NCI-H146 (cell line): ENCODE measurements around the gene SMG6.
A peak's percentile ranks its signal among the peaks of the same experiment; 100 is the strongest.
"Not testable (repeated sequence)": the region's sequence is repeated elsewhere in the genome, so short reads cannot be mapped to it uniquely, and the experiment has no call there.

Experiments used
- DNase-seq: peaks from one replicate; lab custom pipeline; 2025; lab: John Stamatoyannopoulos, UW

SMG6 gene

GRCh38 chr17:2144701-2145100 is 158.9 kb downstream of the SMG6 start:
- DNase-seq: no peak

GRCh38 chr17:2143332-2143731 is 160.3 kb downstream of the SMG6 start:
- DNase-seq: no peak

- not testable (repeated sequence) for DNase-seq
Observed at GRCh38 chr17:2142682-2143081, 160.9 kb downstream of the SMG6 start.

- no peak for DNase-seq
Observed at GRCh38 chr17:2140683-2141082, 162.9 kb downstream of the SMG6 start.

GRCh38 chr17:2138761-2139160 is 164.8 kb downstream of the SMG6 start:
- DNase-seq: peak; percentile 63

- DNase-seq: peak; percentile 44
Observed at GRCh38 chr17:2138318-2138717, 165.3 kb downstream of the SMG6 start.

- no peak for DNase-seq
Observed at GRCh38 chr17:2137342-2138098, 166.1 kb downstream of the SMG6 start.

- DNase-seq: no peak
Observed at GRCh38 chr17:2136241-2136640, 167.3 kb downstream of the SMG6 start.

- no peak for DNase-seq
Observed at GRCh38 chr17:2128011-2128410, 175.6 kb downstream of the SMG6 start.

GRCh38 chr17:2125013-2125535 is 178.5 kb downstream of the SMG6 start:
- no peak for DNase-seq

GRCh38 chr17:2124391-2124790 is 179.2 kb downstream of the SMG6 start:
- DNase-seq: no peak

GRCh38 chr17:2123375-2124251 is 180.0 kb downstream of the SMG6 start:
- no peak for DNase-seq

- no peak for DNase-seq
Observed at GRCh38 chr17:2122641-2123302, 180.8 kb downstream of the SMG6 start.

GRCh38 chr17:2120586-2121335 is 182.8 kb downstream of the SMG6 start:
- no peak for DNase-seq

GRCh38 chr17:2113279-2113622 is 190.3 kb downstream of the SMG6 start:
- no peak for DNase-seq

- DNase-seq: no peak
Observed at GRCh38 chr17:2111691-2112090, 191.9 kb downstream of the SMG6 start.

- DNase-seq: no peak
Observed at GRCh38 chr17:2110436-2110835, 193.1 kb downstream of the SMG6 start.

- DNase-seq: no peak
Observed at GRCh38 chr17:2108170-2108569, 195.4 kb downstream of the SMG6 start.

- DNase-seq: no peak
Observed at GRCh38 chr17:2107506-2107905, 196.1 kb downstream of the SMG6 start.

- no peak for DNase-seq
Observed at GRCh38 chr17:2107050-2107449, 196.5 kb downstream of the SMG6 start.

GRCh38 chr17:2106308-2106955 is 197.2 kb downstream of the SMG6 start:
- DNase-seq: no peak
